Measurements from ENCODE around the gene TRAF3.

TRAF3 gene

GRCh38 chr14:102905116-102906108, 128.2 kb downstream of the TRAF3 start:
- TF ChIP-seq CTCF (IDR thresholded peaks at IDR 0.05; ENCODE audit: insufficient read depth, low read depth, low read length, missing control alignments): no peak
- H3K4me3 ChIP-seq (ENCODE audit: low read length): no peak overlapping the region
- DNase-seq (ENCODE audit: low read depth): no peak

GRCh38 chr14:102906616-102907302, 129.5 kb downstream of the TRAF3 start:
- H3K4me3 ChIP-seq (ENCODE audit: low read length): no peak overlapping the region
- DNase-seq (ENCODE audit: low read depth): no peak
- TF ChIP-seq CTCF (IDR thresholded peaks at IDR 0.05; ENCODE audit: insufficient read depth, low read depth, low read length, missing control alignments): no peak

GRCh38 chr14:102907303-102907844, 130.1 kb downstream of the TRAF3 start:
- no peak for TF ChIP-seq CTCF (IDR thresholded peaks at IDR 0.05; ENCODE audit: insufficient read depth, low read depth, low read length, missing control alignments)
- H3K4me3 ChIP-seq (ENCODE audit: low read length): no peak overlapping the region
- no peak for DNase-seq (ENCODE audit: low read depth)

DNA sequence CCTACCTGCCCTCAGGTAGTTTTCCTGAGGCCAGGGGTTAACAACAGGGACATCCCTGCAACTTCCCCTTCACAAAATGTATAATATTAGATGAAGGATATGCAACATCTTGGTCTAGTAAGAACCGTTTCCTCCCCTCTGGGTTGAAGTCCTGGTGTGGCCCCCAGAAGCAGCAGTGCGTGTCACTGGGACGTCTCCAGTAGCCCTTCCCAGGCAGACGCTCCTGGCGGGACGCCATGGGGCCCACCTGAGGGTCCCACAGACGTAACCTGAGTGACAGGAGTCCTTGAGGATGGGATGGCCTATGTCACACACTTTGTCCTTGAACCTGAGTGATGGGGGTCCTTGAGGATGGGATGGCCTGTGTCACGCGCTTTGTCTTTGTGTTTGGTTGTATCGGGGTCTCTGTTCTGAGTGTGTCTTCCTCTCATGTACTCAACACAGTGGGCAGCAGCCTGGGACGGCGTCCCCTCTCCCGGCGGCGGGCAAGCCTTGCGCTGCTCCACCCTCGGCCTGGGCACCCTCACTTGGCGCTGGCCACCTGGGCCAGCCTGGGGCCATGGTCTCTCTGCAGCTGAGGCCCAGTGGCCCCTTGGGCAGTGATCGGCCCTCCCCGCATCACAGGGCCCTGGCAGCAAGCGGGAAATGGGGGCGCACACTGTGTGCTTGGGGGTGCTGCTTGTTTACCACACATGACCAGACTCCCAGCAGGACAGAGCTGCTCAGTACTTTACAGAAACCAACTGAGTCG, 130.9 kb downstream of the TRAF3 start:
- H3K4me3 ChIP-seq (ENCODE audit: low read length): no peak overlapping the region
- TF ChIP-seq CTCF (IDR thresholded peaks at IDR 0.05; ENCODE audit: insufficient read depth, low read depth, low read length, missing control alignments): no peak
- DNase-seq (ENCODE audit: low read depth): no peak

DNA sequence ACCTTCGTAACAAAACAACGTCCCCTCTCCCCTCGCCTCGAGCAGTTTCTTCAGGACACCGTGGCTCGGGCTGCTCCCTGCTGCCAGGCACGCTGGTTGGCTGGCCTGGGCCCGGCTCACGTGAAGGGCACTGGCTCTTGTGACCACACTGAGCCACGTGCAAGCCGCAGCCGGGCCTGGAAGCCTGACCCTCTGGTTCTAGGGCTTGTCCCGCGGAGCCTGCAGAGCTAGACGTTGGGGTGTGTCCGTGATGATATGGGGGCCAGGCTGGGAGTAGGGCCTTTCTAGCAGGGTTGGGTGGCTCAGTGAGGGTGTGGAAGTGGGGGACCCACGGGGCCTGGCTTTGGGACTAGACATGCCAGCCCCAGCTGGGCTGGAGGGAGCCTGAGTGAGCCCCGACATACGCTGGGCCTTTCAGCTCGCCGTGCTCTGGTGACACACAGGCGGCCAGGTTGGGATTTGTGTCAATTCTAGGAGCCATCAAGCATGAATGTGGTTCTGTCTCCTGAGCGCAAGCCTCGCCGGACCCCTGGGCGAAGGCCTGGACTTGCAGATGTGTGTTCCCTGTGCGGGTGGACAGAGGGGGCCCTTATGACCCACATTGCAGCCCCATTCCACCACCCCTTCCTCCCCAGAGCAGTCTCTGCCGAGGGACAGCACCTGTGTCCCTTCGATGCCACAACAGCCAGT, 131.7 kb downstream of the TRAF3 start:
- DNase-seq (ENCODE audit: low read depth): no peak
- no peak for TF ChIP-seq CTCF (IDR thresholded peaks at IDR 0.05; ENCODE audit: insufficient read depth, low read depth, low read length, missing control alignments)
- H3K4me3 ChIP-seq (ENCODE audit: low read length): no peak overlapping the region

DNA sequence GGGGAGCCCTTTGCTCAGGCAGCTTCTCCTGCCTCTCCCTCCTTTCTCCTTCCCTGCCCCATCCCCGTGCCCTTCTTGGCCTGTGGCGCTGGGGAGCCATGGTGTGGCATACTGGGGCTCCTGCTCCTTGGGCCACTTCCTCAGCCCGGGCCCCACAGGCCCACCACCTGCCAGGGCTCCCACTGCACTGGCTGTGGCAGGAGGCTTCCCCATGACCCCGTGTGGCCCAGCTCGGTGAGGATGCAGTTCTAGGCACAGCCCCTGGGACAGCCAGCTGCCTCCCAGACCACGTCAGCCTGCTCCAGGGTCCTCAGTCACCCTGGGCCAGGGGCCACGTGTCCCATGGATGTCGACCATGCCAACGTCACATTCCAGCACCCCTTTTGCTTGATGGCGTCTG, 132.2 kb downstream of the TRAF3 start:
- H3K4me3 ChIP-seq (ENCODE audit: low read length): no peak overlapping the region
- no peak for TF ChIP-seq CTCF (IDR thresholded peaks at IDR 0.05; ENCODE audit: insufficient read depth, low read depth, low read length, missing control alignments)
- DNase-seq (ENCODE audit: low read depth): no peak
